HG02588 (cell line): Measurements from ENCODE around the gene FHIT.

Experiments used
- ATAC-seq: cut with Tn5 transposase; IDR thresholded peaks from one replicate; pipeline ENCODE4 v1.9.1; 2021; ENCODE audit warnings: mild to moderate bottlenecking, moderate library complexity; ENCODE audit not compliant: unreplicated experiment

The FHIT gene

DNA sequence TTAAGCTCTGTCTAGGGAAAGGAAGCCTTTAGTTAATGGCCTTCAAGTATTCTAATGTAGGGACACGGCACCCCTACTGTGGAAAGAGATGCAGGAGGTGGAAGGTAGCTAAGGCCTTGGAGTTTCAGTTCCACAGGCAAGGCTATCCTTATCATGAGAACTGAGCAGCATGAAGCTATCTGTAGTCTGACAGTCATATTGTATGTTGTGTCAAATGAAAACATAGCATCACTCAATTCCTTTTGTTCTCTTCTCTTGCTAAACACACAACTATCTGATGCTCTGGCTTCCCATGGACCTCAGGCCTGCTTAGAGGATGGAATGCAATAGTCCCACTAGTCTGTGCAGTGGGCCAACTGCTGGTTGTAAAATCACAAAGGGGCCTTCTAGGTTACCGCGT lies 380.9 kb downstream of the FHIT start:
- no peak for ATAC-seq

DNA sequence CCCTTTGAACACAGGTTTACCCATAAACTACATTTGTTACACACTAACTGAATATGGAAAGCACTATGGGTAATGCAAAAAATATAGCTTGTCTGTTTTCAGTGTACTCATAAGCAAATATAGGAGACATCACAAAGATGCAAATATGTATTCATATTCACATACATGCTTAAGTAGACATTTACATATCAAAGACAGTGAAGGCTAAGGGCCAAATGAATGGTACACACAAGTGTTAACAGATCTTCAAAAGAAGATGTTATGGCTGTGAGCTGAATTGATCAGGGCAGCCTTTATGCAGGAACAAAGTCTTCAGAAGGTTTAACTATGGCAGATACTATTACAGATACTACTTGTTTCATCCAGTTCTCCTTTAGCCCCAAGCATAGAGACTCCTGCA lies 384.1 kb downstream of the FHIT start:
- ATAC-seq: no peak

DNA sequence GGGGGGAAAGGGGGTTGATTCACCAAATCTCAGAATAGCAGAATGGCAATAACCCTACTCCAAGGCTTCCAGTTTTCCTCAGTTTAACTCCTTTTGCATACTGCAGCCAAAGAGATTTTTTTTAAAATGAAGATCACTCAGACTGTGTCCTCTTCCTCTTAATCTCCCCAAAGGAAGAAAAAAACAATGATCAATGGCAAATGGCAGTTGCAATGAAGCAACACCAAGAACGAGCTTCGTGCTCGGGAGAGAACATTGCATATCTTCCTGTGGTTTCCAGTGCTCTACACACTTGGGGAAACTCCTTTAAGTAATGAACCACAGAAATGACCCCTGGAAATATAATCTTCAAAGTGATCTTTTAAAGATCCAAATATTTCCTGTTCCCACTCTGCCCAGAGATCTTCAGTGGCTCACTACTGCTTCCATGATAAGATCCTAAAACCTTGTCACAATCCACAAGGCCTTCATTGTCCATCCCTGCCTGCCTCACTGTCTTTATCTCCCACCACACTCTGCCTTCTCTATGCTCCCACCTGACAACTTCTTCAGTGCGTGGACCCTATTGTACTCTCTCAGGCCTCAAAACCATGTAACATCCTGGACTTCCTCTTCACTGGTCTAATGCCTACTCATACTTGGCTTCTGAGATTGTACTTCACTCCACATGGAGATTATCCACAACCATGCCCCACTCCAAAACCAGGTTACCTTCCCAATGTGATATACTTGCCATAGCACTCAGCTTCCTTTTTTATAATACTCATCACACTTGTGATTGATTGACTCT lies 394.8 kb downstream of the FHIT start:
- no peak for ATAC-seq

DNA sequence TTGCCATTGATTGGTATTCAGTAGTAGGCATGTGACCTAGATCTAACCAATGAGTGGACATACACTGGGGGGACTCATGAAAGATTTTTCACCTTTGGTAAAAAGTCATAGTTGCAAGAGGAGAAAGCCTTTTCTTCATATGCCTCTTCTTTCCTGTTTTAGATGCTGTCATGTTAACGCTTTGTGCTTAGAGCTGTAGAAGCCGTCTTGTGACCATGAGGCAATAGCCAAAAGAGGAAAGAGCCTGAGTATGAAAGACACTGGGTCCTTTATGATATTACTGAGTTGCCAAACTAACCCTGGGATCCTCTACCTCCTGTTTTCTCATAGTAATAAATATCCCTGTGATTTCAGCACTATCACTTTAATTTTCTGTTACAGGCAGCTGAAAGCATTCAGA lies 396.0 kb downstream of the FHIT start:
- ATAC-seq: no peak

DNA sequence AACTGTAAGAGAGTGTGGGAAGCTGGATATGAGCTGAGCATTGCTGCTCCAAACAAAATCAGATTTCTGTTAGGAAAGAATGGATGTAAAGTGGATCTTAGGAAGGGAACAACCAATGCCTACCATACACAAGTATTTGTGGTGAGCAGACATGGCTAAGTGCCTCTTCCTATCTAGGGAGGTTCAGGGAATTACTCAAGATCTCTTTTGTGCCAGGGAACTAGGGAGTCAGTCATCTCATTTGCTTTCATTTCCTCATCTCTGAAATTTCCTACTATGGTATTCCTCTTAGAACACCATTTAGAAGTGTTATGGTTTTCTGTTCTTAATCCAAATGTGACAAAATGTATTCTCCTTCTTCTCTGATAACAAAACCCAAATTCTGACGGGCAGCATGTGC lies 396.5 kb downstream of the FHIT start:
- ATAC-seq: no peak

DNA sequence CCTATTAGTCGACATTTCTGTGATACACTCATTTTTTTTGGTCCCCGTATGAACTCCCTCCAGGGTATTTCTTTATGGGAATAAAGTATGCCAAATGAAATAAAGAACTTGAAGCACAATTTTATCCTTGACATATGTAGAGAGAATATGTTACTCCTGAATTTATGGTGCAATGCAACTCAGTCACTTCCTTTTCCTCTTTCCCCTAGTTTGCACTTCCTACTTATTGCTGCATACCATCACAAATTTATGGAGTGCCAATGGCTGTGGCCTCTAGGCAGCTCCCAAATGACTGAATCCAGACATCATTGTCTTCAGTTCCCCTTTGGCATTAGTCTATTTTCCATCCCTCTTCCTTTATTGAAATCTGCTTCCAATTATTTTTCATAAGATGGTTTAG lies 403.5 kb downstream of the FHIT start:
- no peak for ATAC-seq

DNA sequence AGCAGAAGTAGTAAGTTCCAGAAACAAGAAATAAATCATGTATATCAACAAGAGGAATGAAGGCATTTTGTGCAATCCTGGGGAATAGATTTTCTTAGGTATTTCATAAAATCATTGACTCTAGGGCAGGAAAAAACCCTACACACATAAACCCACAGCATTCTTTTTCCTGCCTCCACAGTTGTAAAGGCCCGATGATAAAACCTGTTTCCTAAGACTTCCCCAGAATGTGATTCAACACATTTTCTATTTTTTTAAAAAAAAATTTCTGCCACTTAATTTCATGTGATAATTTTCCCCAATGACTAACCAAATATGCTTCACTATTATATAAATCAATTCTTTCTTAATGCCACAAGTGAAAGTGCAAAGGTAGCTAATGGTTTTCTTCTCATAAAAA lies 407.0 kb downstream of the FHIT start:
- ATAC-seq: no peak

DNA sequence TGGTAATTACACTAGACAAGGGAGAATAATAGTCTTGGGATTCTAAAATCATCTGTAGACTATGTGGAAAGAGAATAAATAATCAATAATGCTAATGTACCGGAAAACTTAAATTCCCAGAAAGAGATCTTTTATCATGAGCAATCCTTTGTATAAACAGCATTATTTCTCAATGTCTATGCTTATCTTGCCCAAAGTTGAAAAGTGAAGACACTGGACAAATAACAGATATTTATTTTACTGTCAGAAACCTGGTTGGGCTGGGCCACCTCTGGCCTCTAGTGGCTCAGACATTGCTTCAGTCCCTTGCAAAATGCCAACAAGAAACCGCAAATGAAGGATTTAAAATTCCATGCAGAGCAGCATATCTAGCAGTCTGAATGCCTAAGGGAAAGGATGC lies 409.9 kb downstream of the FHIT start:
- no peak for ATAC-seq

DNA sequence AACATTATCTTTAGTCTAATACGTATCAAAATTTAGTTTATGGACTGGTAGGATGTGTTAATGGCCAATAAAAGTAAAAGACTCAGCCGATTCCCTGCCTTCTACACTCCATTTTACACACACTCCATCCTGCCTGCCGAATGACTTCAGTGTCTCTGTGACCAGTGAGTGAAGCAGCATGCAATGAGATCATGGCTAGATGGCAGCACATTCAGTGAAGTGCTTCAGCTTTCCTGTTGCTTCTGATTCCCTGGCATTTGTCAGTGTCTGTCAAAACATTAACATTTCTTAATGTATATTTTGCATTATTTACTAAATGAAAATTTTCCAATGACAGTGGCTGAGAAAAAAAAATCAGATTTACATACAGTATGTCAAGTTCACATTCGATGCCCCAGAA lies 412.0 kb downstream of the FHIT start:
- ATAC-seq: no peak

DNA sequence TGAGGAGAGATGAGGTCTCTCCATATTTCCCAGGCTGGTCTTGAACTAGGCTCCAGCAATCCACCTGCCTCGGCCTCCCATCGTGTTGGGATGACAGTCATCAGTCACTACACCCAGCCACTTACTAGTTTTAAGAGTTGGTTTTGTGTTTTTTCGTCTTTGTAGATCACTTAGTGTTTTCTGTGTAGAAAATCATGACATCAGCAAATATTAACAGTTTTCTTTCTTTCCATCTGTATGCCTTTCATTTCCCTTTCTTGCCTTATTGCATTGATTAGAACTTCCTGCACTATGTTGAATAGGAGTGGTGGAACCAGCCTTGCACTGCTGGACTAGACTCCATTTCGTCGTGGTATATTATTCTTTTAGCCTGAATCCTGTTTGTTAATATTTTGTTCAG lies 415.5 kb downstream of the FHIT start:
- no peak for ATAC-seq

DNA sequence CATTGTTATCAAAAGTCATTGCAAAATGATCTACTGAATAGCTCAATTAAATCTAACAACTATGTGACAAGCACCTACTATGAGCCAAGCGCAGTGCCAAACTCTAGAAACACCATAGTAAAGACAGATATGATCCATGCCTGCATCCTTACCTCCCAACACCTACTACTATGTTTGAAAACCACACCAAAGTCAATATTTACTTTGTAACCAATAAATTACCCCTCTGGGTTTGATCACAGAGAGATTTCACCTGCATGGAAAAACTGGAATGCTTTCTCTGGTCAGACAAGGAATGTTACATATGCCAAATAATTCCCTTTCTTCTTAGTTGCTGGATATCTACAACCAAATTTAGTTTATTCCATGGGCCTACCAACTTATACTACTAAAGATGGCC lies 422.2 kb downstream of the FHIT start:
- no peak for ATAC-seq

DNA sequence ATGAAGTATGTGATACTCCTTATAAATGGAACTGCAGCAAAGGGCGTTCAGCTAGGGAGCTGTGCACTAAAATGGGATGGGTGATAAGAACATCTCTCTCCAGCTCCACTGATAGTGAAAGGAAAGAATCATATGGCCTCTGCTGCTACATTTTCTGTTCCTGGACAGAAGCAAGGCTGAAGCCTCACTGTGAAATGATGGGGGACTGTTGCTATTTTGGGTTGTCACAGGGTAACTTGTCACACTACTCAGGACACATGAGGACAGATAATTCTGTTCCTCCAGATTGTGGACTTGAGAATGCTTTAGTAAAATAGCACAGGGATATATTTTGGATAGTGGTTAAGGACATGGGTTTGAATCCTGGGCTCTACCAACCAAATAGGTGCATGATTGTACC lies 423.6 kb downstream of the FHIT start:
- ATAC-seq: no peak

DNA sequence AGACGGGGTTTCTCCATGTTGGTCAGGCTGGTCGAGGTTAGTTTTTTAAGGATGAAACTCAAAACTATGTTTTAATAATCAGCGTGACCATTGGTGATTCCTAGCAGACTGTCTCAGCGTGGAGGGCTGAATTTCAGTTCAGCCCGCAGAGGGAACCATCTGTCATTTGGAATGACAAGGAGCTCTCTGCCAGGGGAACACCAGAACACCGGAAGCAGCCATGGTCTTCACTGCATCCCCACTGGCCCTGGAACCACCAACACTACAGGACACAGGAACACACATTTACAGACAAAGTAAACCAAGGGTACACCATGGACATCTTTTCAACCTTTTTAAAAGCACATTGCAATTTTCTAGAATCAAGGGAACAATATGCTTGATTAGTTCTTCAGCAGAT lies 424.7 kb downstream of the FHIT start:
- ATAC-seq: no peak

DNA sequence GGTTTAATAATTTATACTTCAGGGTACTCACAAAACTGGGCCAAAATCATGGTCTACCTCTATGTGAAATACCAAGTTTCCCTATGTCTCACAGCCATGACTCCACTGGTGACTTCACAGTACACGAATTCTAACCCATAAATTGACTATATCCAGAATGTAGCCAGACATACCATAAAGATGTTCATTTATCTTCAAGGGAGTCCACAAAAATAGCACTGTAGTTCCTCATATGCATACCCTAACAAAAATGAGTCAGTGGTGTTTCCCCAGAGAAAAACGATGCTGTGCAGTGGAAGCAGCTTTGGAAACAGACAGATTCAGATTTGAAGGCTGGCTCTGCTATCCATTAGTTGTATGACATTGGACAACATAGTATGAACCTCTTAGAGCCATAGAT lies 438.8 kb downstream of the FHIT start:
- ATAC-seq: peak; percentile 74

DNA sequence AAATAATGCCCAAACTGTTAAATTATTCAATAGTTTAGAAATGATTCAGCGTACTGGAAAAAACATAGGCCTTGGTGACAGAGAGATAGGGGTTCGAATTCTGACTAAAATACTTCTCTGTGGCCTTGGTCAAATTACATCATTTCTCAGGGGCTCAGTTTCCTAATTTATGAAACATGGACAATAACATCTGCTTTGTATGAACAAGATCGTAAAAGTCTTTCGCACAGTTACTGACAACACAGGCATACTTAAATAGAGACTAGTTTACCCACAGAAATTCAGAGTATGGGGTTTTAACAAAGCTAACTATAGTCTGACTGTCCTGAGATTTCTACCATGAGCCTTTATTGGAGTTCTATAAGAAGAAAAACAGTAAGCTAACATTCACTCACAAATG lies 440.4 kb downstream of the FHIT start:
- ATAC-seq: no peak

DNA sequence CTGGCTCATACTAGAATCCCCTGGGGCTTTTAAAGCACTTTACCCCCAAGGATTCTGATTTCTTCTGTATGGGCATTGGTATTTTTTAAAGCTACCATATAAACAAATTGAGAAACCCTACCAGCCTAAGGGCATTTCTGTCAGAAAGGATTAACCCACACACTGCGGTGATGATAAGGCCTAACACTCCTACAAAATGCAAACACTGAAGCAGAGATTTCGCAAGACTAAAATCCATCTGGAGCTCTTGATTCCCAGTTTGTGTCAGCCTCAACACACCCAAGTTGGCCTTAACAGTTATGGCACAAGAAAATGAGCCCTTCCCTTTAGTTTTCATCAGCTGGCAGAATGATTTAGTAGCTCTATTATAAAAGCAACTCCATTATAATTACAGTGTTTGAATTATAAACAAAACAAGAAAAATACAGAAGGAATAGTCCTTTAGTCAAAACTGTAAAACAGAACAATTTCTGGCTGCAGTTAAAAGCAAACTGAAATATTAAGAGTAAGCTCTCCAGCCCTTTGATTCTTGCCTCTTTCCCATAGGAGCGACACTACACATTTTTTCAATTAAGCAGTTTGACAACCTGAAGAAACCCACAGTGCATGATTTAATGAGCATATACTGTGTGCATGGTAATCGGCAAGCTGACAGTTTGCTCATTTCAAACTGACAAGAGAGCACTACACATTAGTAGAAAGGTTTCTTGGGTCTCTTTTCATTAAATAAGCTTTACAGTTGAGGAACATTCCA lies 441.2 kb downstream of the FHIT start:
- no peak for ATAC-seq

DNA sequence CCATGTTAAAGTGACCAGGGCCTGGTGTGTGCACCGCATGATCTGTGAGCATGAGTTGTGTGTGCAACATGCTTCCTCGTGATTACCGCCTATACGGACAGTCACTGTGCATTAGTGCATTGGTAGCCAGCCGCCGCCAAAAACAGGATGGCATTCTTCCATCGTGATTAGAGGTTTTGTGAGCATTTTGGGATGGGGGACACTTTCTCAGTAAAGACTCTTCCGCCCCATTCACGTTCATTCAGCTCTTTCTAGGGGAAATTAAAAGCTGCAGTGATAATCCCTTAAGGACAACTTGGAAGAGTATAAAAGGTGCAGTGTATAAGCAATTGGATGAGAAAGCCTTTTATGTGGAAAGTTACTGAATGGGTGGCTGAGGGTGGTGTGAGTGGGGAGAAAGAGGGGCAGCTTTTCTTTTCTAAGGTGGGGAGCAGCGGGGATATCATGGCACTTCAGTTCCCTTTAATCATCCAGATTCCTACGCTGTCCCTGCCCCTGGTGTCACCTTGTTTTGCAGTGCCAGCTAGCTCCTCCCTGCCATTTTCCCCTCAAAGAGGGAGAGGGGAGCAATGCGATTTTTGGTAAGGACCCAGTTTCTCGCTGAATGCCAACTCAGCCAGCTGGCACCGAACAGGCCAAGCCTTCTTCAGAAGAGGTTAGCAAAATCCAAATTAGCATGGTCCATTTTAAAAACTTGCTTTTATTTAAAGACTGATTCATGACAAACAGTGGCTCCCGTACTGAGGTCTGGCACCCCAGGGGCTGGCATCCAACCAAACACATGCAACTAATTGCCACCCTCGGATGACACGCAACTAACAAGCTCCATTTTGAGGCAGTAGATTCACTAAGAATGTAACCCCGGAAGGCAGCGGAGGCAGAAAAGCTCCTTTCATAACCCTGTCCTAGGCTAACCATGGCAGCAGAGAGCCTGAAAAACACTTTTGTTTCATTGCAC lies 447.8 kb downstream of the FHIT start:
- ATAC-seq: no peak

DNA sequence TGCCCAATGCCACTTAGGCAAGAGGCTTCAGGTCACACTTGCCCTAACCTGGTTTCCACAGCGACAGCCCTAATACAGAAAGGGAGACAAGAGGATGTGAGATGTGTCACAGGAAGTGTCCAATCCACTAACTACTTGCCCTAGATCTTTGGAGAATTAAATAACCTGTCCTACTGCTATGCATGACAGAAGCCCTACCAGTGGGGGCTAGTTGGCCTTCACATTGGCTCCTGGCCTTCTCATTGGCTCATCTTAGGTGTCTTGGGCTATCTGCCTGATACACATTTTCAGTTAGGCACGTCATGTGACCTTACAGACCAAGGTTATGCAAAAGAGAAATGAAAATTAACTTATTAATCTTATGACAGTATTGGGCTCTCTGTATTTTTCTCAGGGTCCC lies 449.9 kb downstream of the FHIT start:
- ATAC-seq: no peak

DNA sequence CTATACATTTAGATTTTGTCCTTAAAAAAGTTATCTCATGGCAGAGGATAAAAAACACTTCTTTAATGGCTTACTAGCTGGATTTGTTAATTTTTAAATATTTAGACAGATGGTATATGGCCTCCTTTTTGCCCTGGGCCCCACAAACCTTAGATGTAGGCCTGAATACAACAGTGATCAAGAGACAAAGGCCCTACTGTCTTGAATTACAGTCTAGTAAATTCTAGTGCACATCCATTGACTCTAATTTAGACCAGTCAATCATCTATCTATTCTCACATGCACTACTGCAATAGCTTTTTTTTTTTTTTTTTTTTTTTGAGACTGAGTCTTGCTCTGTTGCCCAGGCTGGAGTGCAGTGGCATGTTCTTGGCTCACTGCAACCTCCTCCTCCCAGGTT lies 452.8 kb downstream of the FHIT start:
- ATAC-seq: no peak

DNA sequence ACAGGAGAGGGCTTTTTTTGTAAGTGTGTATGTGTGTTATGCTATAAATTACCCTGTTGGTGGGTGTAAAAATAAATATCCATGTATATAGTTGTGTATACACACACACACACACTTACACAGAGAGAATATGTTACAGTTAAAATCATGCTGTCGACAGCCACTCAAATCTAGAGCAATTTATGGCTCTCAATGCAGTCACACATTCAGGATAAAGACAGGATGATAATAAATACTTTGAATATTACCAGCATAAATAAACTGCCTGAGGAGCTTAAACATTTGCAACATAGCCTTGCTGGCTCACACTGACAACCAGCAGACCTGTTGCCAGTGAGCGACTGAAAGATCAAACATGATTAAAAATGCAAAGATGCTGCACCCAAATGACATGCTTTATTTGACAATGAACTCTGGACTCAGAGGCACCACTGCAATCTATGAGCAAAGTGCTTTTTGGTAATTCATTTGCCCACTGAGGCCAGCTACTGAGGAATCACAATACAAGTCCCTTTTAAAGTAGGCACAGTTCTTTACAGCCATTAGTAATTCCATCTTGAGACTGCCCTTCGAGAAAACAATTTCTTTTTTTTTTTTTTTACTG lies 458.9 kb downstream of the FHIT start:
- no peak for ATAC-seq

DNA sequence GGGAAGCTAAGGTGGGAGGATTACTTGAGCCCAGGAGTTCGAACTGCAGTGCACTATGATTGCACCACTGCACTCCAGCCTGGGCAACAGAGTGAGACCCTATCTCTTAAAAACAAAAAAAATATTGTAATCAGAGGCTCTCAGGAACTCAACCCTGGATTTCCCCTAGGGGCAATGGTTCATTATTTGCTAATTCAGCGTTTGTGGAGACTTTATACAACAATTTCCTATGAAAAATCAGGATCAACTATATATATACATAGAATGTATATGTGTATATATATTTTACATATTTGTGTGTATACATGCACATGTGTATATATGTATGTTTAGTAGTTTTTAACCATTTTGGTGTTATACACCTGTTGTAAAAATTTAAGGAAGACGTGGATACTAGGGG lies 463.1 kb downstream of the FHIT start:
- ATAC-seq: no peak
